H1 (cell line): ENCODE results near the gene RAB11FIP3. TPM values are rescaled to one million over a fixed set of nuclear protein-coding genes. Genes with fewer than 3 reads are reported as not detected.

Source experiments
- CTCF ChIA-PET: fragments of 300-600 bp; sonication (Branson Sonifier 250); formaldehyde crosslinking; loops from one replicate; lab custom pipeline; 2021; ENCODE audit not compliant: partially characterized antibody; lab: Charles Lee
- POLR2A ChIA-PET: fragments of 300-600 bp; sonication (Branson Sonifier 250); formaldehyde crosslinking; loops from one replicate; lab custom pipeline; 2021; ENCODE audit warnings: inconsistent platforms; ENCODE audit not compliant: partially characterized antibody; lab: Charles Lee
- DNase-seq, 2 experiments: peaks; one replicate each; pipeline versions ENCODE4 v3.0.0 to v3.0.0-alpha.2; 2010 to 2022; ENCODE audit warnings: low spot score in 2 of 2, low read depth in 1 of 2, mixed read lengths in 1 of 2
- FAIRE-seq: peaks from 2 replicates; lab custom pipeline; 2011; peaks lifted over from hg19 to GRCh38; lab: Jason Lieb, UNC
- H2AFZ ChIP-seq: 2 replicates; pipeline ENCODE4 v1.8.1; 2012; ENCODE audit warnings: low read length, inconsistent platforms
- H2AK5ac ChIP-seq: 2 replicates; pipeline ENCODE4 v1.6.1; 2013; ENCODE audit warnings: low read depth, low read length
- H2BK120ac ChIP-seq: replicated peaks from 2 replicates; pipeline ENCODE3; 2013; ENCODE audit warnings: low read depth, low read length, inconsistent platforms
- H2BK12ac ChIP-seq: 2 replicates; pipeline ENCODE4 v1.6.1; 2013; ENCODE audit warnings: low read depth, low read length
- H2BK15ac ChIP-seq: 2 replicates; pipeline ENCODE4 v1.6.1; 2013; ENCODE audit warnings: low read length
- H2BK20ac ChIP-seq: 2 replicates; pipeline ENCODE4 v1.6.1; 2013; ENCODE audit warnings: low read length
- H2BK5ac ChIP-seq: 2 replicates; pipeline ENCODE4 v1.6.1; 2013; ENCODE audit warnings: low read depth, low read length
- H3K14ac ChIP-seq: 2 replicates; pipeline ENCODE4 v1.6.1; 2013; ENCODE audit warnings: inconsistent platforms; ENCODE audit not compliant: insufficient read length
- H3K18ac ChIP-seq: 2 replicates; pipeline ENCODE4 v1.6.1; 2013; ENCODE audit warnings: low read length; ENCODE audit errors: extremely low read depth
- H3K23ac ChIP-seq: 2 replicates; pipeline ENCODE4 v1.6.1; 2013; ENCODE audit warnings: inconsistent platforms; ENCODE audit not compliant: insufficient read length
- H3K23me2 ChIP-seq: 2 replicates; pipeline ENCODE4 v1.6.1; 2013; ENCODE audit warnings: low read depth, low read length
- H3K27ac ChIP-seq: 2 replicates; pipeline ENCODE4 v1.6.1; 2011; ENCODE audit warnings: low read depth, low read length, inconsistent platforms
- H3K27me3 ChIP-seq, 4 experiments: replicated peaks in 1 of 4; 1 replicate in 1 of 4; 2 replicates in 3 of 4; pipeline versions ENCODE4 v1.6.1 to v1.8.1; 2011 to 2013; ENCODE audit warnings: low read length in 3 of 4, mild to moderate bottlenecking in 3 of 4, inconsistent platforms in 2 of 4, mixed read lengths in 2 of 4, moderate library complexity in 1 of 4; ENCODE audit not compliant: control insufficient read depth in 3 of 4, insufficient read depth in 3 of 4; ENCODE audit errors: extremely low read depth in 1 of 4
- H3K36me3 ChIP-seq, 4 experiments: 2 replicates each; pipeline versions ENCODE4 v1.6.1 to v1.8.1; 2011 to 2013; ENCODE audit warnings: mild to moderate bottlenecking in 4 of 4, low read length in 3 of 4, moderate library complexity in 2 of 4, control low read depth in 1 of 4, inconsistent platforms in 1 of 4; ENCODE audit not compliant: insufficient read depth in 4 of 4, control insufficient read depth in 2 of 4
- H3K4ac ChIP-seq: replicated peaks from 2 replicates; pipeline ENCODE3; 2013; ENCODE audit warnings: low read length, low read depth, mixed read lengths, inconsistent platforms; ENCODE audit not compliant: insufficient read length
- H3K4me1 ChIP-seq, 4 experiments: replicated peaks in 1 of 4; 1 replicate in 1 of 4; 2 replicates in 3 of 4; pipeline versions ENCODE4 v1.6.1 to v1.8.1; 2011 to 2013; ENCODE audit warnings: low read length in 3 of 4, inconsistent platforms in 2 of 4, mixed read lengths in 1 of 4; ENCODE audit not compliant: insufficient read depth in 4 of 4, control insufficient read depth in 3 of 4
- H3K4me2 ChIP-seq, 2 experiments: 2 replicates each; pipeline versions ENCODE4 v1.6.1 to v1.8.1; 2011 to 2013; ENCODE audit warnings: low read depth in 2 of 2, low read length in 2 of 2, control low read depth in 1 of 2, inconsistent platforms in 1 of 2, mild to moderate bottlenecking in 1 of 2; ENCODE audit not compliant: insufficient read depth in 1 of 2
- H3K4me3 ChIP-seq, 4 experiments: fragments of 200-600, 300-600 bp in 1 of 4; sonication (generic), shearing (Covaris generic), sonication (Bioruptor Twin) in 1 of 4; 2 replicates each; pipeline versions ENCODE4 v1.5.1 to v1.8.1; 2011 to 2016; ENCODE audit warnings: low read length in 4 of 4, low read depth in 3 of 4, control low read depth in 2 of 4, inconsistent platforms in 2 of 4, mild to moderate bottlenecking in 2 of 4, mixed read lengths in 1 of 4, moderate library complexity in 1 of 4; ENCODE audit not compliant: insufficient read depth in 2 of 4; ENCODE audit errors: extremely low read depth in 1 of 4
- H3K56ac ChIP-seq: replicated peaks from 2 replicates; pipeline ENCODE3; 2013; ENCODE audit warnings: low read depth, mild to moderate bottlenecking, mixed read lengths, low read length, inconsistent platforms; ENCODE audit not compliant: insufficient read length
- H3K79me1 ChIP-seq: 2 replicates; pipeline ENCODE4 v1.6.1; 2013; ENCODE audit warnings: low read depth, low read length, control low read depth
- H3K79me2 ChIP-seq, 2 experiments: 2 replicates each; pipeline versions ENCODE4 v1.6.1 to v1.8.1; 2012 to 2013; ENCODE audit warnings: low read length in 2 of 2, mild to moderate bottlenecking in 2 of 2, inconsistent platforms in 1 of 2; ENCODE audit not compliant: insufficient read depth in 2 of 2, control insufficient read depth in 1 of 2
- H3K9ac ChIP-seq, 4 experiments: replicated peaks in 1 of 4; 1 replicate in 1 of 4; 2 replicates in 3 of 4; pipeline versions ENCODE4 v1.6.1 to v1.8.1; 2011 to 2013; ENCODE audit warnings: low read depth in 3 of 4, low read length in 3 of 4, control low read depth in 2 of 4, mild to moderate bottlenecking in 2 of 4, moderate library complexity in 2 of 4, inconsistent platforms in 1 of 4; ENCODE audit errors: extremely low read depth in 1 of 4
- H3K9me3 ChIP-seq, 2 experiments: 2 replicates each; pipeline versions ENCODE4 v1.6.1 to v1.8.1; 2012 to 2013; ENCODE audit warnings: mild to moderate bottlenecking in 2 of 2, moderate library complexity in 2 of 2, control low read depth in 1 of 2, inconsistent platforms in 1 of 2, low read depth in 1 of 2, low read length in 1 of 2, mixed read lengths in 1 of 2; ENCODE audit not compliant: insufficient read depth in 2 of 2
- H4K20me1 ChIP-seq, 2 experiments: replicated peaks in 1 of 2; 2 replicates each; pipeline versions ENCODE3 to v1.8.1; 2011 to 2013; ENCODE audit warnings: inconsistent platforms in 2 of 2, low read length in 2 of 2, mild to moderate bottlenecking in 1 of 2; ENCODE audit not compliant: insufficient read depth in 2 of 2, control insufficient read depth in 1 of 2
- H4K5ac ChIP-seq: 2 replicates; pipeline ENCODE4 v1.6.1; 2013; ENCODE audit warnings: low read length, low read depth, mixed read lengths, inconsistent platforms; ENCODE audit not compliant: insufficient read length
- H4K8ac ChIP-seq: 2 replicates; pipeline ENCODE4 v1.8.0; 2013; ENCODE audit warnings: mild to moderate bottlenecking, moderate library complexity, low read length, inconsistent platforms; ENCODE audit not compliant: insufficient read depth; ENCODE audit errors: extremely low read depth
- H4K91ac ChIP-seq: replicated peaks from 2 replicates; pipeline ENCODE3; 2013; ENCODE audit warnings: low read length, mixed read lengths, inconsistent platforms; ENCODE audit not compliant: insufficient read length
- BRCA1 ChIP-seq: IDR thresholded peaks from 2 replicates; pipeline ENCODE4 v1.6.1; 2012; ENCODE audit warnings: low read depth, low read length, improper control_type of control experiment
- FOSL1 ChIP-seq: IDR thresholded peaks from 2 replicates; pipeline ENCODE4 v1.6.1; 2011; ENCODE audit warnings: mild to moderate bottlenecking, low read depth, low read length, moderate library complexity; ENCODE audit not compliant: insufficient read depth
- KDM4A ChIP-seq: IDR thresholded peaks from one replicate; pipeline ENCODE4 v1.7.1; 2012; ENCODE audit warnings: low read depth, mild to moderate bottlenecking, moderate library complexity, low read length, inconsistent platforms; ENCODE audit not compliant: severe bottlenecking
- POLR2AphosphoS5 ChIP-seq: IDR thresholded peaks from 2 replicates; pipeline ENCODE4 v1.6.1; 2011; ENCODE audit warnings: low read depth, low read length
- TCF12 ChIP-seq: IDR thresholded peaks from 2 replicates; pipeline ENCODE4 v1.6.1; 2011; ENCODE audit warnings: low read depth, mild to moderate bottlenecking, low read length
- YY1 ChIP-seq: IDR thresholded peaks from 2 replicates; pipeline ENCODE4 v1.6.1; 2011; ENCODE audit warnings: low read depth, mild to moderate bottlenecking, low read length
- WGBS, 2 experiments: shearing (Covaris generic) in 1 of 2; methylation state at CpG; one replicate each; pipeline versions ENCODE4 v1.1.6 to v1.1.7; 2013 to 2015; ENCODE audit warnings: low lambda C conversion rate in 2 of 2, mixed read lengths in 2 of 2, inconsistent platforms in 1 of 2, low coverage in 1 of 2, missing lambda C conversion rate in 1 of 2; ENCODE audit not compliant: insufficient replicate concordance in 2 of 2, insufficient coverage in 1 of 2, insufficient read length in 1 of 2; ENCODE audit errors: extremely low coverage in 1 of 2, missing lambda C conversion rate in 1 of 2; 5-methylcytosine and 5-hydroxymethylcytosine counted together
- polyA plus RNA-seq, 7 experiments: library from polyadenylated mRNA; depleted of rRNA in 3 of 7; stranded (reverse) in 5 of 7; unstranded in 2 of 7; fragments of >200 nt in 5 of 7; fragments of 200-250 nt in 2 of 7; gene quantifications; 1 replicate in 5 of 7; 2 replicates in 1 of 7; 4 replicates in 1 of 7; pipeline versions ENCODE4 v1.2.1 to v1.2.3, GENCODE V29; 2011 to 2013; ENCODE audit warnings: missing spikeins in 2 of 7, mixed read lengths in 2 of 7
- total RNA-seq: library from RNA; stranded (reverse); fragmentation: NEBNext Ultra II Directional; extraction: Animal tissue kit (Norgen Biotek cat#: 25700); gene quantifications from 2 replicates; pipeline ENCODE4 v1.2.1, GENCODE V29; 2021

Gene RAB11FIP3
- total and polyA plus RNA-seq, 2 of the 8 experiments (the other 6 are each of a cell fraction or from before 2014, with no cell fraction given): 9.3 to 35.2 TPM

DNA sequence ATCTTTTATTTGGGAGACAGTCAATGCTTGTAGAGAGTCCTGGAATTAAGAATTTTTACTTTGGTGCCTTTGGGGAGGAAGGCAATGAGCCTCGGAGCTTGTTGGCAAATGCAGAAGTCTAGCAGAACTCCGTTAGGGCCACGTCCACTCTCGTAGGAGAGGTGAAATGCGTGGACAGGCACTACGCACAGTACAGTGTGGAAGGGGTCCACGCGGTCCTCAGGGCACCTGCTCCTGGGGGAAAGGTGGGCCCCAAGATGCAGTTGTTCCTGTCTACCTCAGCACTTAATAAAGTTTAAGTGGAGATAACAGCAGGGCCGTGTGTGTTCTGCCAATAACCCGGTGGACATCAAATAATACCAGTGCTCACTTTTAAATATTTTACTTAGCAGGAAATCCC lies 1.8 kb downstream of the RAB11FIP3 start:
- POLR2A ChIA-PET: interaction anchor here (1.3 to 1.4 kb wide), 2 partner anchors 10 to 34 kb away, joined by 4 to 5 read pairs; no protein-coding TSS in a partner anchor
- FAIRE-seq (no peak), DNase-seq (no peak)
- H3K18ac ChIP-seq: no peak overlapping the region
- no peak overlapping the region for H3K4ac ChIP-seq
- H3K56ac ChIP-seq: no peak overlapping the region
- TF ChIP-seq POLR2AphosphoS5 (no peak), KDM4A (no peak), YY1 (no peak), FOSL1 (no peak), TCF12 (no peak), BRCA1 (no peak)
- H3K14ac ChIP-seq: no peak overlapping the region
- H3K27ac ChIP-seq: no peak overlapping the region
- CTCF ChIA-PET: interaction anchor here (0.7 to 2.1 kb wide), 4 partner anchors 9 to 247 kb away, joined by 4 to 6 read pairs (median 4); no protein-coding TSS in a partner anchor
- H2BK15ac ChIP-seq: no peak overlapping the region
- H2BK5ac ChIP-seq: no peak overlapping the region
- no peaks in the 10 kb centered on the region for H3K9me3 ChIP-seq
- H2BK12ac ChIP-seq: no peak overlapping the region
- H4K20me1 ChIP-seq: peaks cover 4 to 18% of the 10 kb centered on the region in 2 experiments
- H2BK120ac ChIP-seq: no peak overlapping the region
- no peak overlapping the region for H4K8ac ChIP-seq
- H3K23ac ChIP-seq: no peak overlapping the region
- H3K79me1 ChIP-seq: peaks cover 4% of the 10 kb centered on the region
- H2BK20ac ChIP-seq: no peak overlapping the region
- H3K4me2 ChIP-seq: peak overlapping the region; percentile 80 to 99
- H3K23me2 ChIP-seq: peaks cover 13% of the 10 kb centered on the region; the same call in 1 of the 2 replicates
- no peak overlapping the region for H2AK5ac ChIP-seq
- H3K4me3 ChIP-seq: peak overlapping the region; percentile 66 to 97 (median 68); a peak in 6 of 8 replicates
- no peak overlapping the region for H3K9ac ChIP-seq
- no peaks in the 10 kb centered on the region for H3K36me3 ChIP-seq
- peaks cover 11 to 33% (median 24%) of the 10 kb centered on the region in 4 experiments for H3K27me3 ChIP-seq
- H2AFZ ChIP-seq: no peak overlapping the region
- no peak overlapping the region for H4K91ac ChIP-seq
- no peak overlapping the region for H4K5ac ChIP-seq
- peaks cover 0 to 36% of the 10 kb centered on the region in 2 experiments; a peak in 2 of 4 replicates for H3K79me2 ChIP-seq
- WGBS, 2 experiments: 94% methylated on average over 10 of the region's 10 CpGs; no CpG with 5 or more reads in 1 of the 2 experiments
- H3K4me1 ChIP-seq: peaks cover 0 to 15% (median 7%) of the 10 kb centered on the region in 4 experiments; a peak in 4 of 7 replicates
